ENCODE data around the gene POF1B. TPM values are rescaled to one million over a fixed set of nuclear protein-coding genes. Genes with fewer than 3 reads are reported as not detected.

Gene POF1B
- total and polyA plus RNA-seq, 2 donors (not counting 3 experiments of a cell fraction or from before 2014, with no cell fraction given) = 0.20 TPM; not detected in 1

GRCh38 chrX:85327060-85327333 lies 52.5 kb downstream of the POF1B start:
- no peak overlapping the region for H3K27ac ChIP-seq (ENCODE audit: insufficient read depth, low read depth, low read length)
- H3K4me2 ChIP-seq (ENCODE audit: insufficient read depth, low read length) = no peak overlapping the region
- H3K79me2 ChIP-seq (ENCODE audit: control insufficient read depth, insufficient read depth, low read length) = no peaks in the 10 kb centered on the region
- FAIRE-seq (no peak), DNase-seq (ENCODE audit: low read depth, low spot score) (no peak)
- H3K4me3 ChIP-seq (replicated peaks in 1 of 3; ENCODE audit: insufficient read depth in 1 of 3, low read depth in 1 of 3, low read length in 3 of 3) = no peak overlapping the region
- dilution Hi-C loops (cut with MboI; ENCODE audit: extremely low pct_ligation_motif_present, low sequenced_read_pairs) (no loop called here), intact Hi-C loops (cut with micrococcal nuclease) (no loop called here)
- CTCF ChIA-PET = no interaction called here
- H4K20me1 ChIP-seq (replicated peaks; ENCODE audit: control insufficient read depth, extremely low read depth, insufficient read depth, low read length) = no peaks in the 10 kb centered on the region
- TF ChIP-seq GATA2 (IDR thresholded peaks at IDR 0.05; ENCODE audit: insufficient read depth, insufficient read length, low read depth, low read length) (no peak), MYC (IDR thresholded peaks at IDR 0.05; ENCODE audit: low read depth, low read length) (no peak), JUN (IDR thresholded peaks at IDR 0.05; ENCODE audit: borderline replicate concordance, insufficient read depth, insufficient read length, low read depth) (no peak), POLR2A (IDR thresholded peaks at IDR 0.05; ENCODE audit: low read depth, low read length) (no peak), EZH2 (IDR thresholded peaks at IDR 0.05; ENCODE audit: borderline replicate concordance, low read depth, low read length, severe bottlenecking) (no peak), FOS (IDR thresholded peaks at IDR 0.05; ENCODE audit: borderline replicate concordance, insufficient read depth, low read length) (no peak), POLR2AphosphoS5 (IDR thresholded peaks at IDR 0.05; ENCODE audit: insufficient read depth, low read depth, low read length) (no peak), MAX (IDR thresholded peaks at IDR 0.05; ENCODE audit: insufficient read depth, insufficient read length) (no peak), CTCF (IDR thresholded peaks at IDR 0.05; ENCODE audit: extremely low read depth in 1 of 2, insufficient read depth in 1 of 2, low read depth in 1 of 2, low read length in 2 of 2) (no peak)
- no peaks in the 10 kb centered on the region for H3K27me3 ChIP-seq (ENCODE audit: control insufficient read depth in 2 of 2, insufficient read depth in 2 of 2, low read length in 2 of 2)
- no peaks in the 10 kb centered on the region for H3K9me1 ChIP-seq (replicated peaks; ENCODE audit: control insufficient read depth, extremely low read depth, insufficient read depth, low read length)
- no peaks in the 10 kb centered on the region for H3K4me1 ChIP-seq (ENCODE audit: control insufficient read depth, extremely low read depth, insufficient read depth, low read length)
- no peaks in the 10 kb centered on the region for H3K9me3 ChIP-seq (replicated peaks; ENCODE audit: control insufficient read depth, insufficient read depth, low read length)
- no TSS peak for BruUV-seq (replicated peaks)
- no peak overlapping the region for H2AFZ ChIP-seq (ENCODE audit: low read depth, low read length)
- no peaks in the 10 kb centered on the region for H3K36me3 ChIP-seq (ENCODE audit: control insufficient read depth in 2 of 2, extremely low read depth in 1 of 2, insufficient read depth in 2 of 2, low read length in 2 of 2)
- H3K9ac ChIP-seq (replicated peaks; ENCODE audit: extremely low read depth, insufficient read depth, low read length) = no peak overlapping the region
- POLR2A ChIA-PET = no interaction called here

All from endothelial cell of umbilical vein (primary cell).